ENCODE results near the gene PDXP.

Gene PDXP, protein sequence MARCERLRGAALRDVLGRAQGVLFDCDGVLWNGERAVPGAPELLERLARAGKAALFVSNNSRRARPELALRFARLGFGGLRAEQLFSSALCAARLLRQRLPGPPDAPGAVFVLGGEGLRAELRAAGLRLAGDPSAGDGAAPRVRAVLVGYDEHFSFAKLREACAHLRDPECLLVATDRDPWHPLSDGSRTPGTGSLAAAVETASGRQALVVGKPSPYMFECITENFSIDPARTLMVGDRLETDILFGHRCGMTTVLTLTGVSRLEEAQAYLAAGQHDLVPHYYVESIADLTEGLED

DNA sequence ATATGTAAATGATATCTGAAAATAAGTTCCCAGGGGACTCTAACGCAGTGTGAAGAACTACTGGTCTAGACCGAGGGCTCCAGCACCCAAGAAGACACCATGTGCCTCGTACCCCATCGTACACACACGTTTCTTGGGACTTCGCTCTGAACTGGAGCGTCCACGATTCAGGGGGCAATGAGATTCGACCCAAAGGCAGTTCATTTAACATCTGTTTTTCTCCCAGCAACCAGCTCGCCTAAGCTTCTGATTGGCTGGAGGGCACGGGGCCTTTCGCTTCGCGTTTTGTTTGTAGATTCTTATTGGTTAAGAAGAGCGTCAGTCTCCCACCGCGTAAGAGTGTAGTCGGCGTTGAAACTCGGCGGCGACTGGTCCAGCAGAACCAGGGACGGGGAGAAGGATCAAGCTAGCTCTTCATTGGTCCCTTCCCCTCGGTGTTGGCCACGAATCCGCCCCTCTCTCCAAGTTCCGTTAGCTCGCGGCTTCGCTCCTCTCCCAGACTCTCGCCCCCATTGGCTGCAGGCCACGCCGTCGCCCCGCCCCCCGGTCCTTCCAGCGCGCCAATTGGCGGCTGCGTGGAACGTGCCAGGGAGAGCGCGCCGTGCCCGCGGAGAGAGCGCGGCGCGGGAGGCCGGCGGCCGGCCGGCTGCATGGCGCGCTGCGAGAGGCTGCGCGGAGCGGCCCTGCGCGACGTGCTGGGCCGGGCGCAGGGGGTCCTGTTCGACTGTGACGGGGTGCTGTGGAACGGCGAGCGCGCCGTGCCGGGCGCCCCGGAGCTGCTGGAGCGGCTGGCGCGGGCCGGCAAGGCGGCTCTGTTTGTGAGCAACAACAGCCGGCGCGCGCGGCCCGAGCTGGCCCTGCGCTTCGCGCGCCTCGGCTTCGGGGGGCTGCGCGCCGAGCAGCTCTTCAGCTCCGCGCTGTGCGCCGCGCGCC is at the start of gene PDXP:
Gene PDXP, plus strand, starts transcription at position 591 of the 933 bp plus-strand sequence. Its CDS starts 60 bp downstream, at position 651.
- ChIA-PET POLR2A (interaction anchor here (0.6 to 6.5 kb wide), 33 partner anchors 10 to 1711 kb away, joined by 3 to 85 read pairs (median 5); partner anchors contain the start of genes ANKRD54, C22orf23, EIF3L and GGA1), CTCF (interaction anchor here (0.6 to 7.0 kb wide), 17 partner anchors 10 to 1248 kb away, joined by 3 to 138 read pairs (median 4); partner anchors contain the start of genes GGA1 and LGALS1)
- H3K27ac ChIP-seq (ENCODE audit: extremely low read depth, low read depth, low read length), result peak within 1 kb of the TSS; percentile 90
- H3K36me3 ChIP-seq (ENCODE audit: control insufficient read depth in 2 of 2, insufficient read depth in 1 of 2, low read length in 2 of 2), result peaks cover 0 to 16% of the 10 kb centered on the region in 2 experiments; a peak in 2 of 3 replicates
- peak within 1 kb of the TSS; percentile 85 for H3K4me3 ChIP-seq (ENCODE audit: low read depth, low read length)
- H3K4me1 ChIP-seq (ENCODE audit: control insufficient read depth, insufficient read depth, low read length), result peaks cover 12% of the 10 kb centered on the region
- no peaks in the 10 kb centered on the region for H3K9me3 ChIP-seq (ENCODE audit: control insufficient read depth, insufficient read depth, low read depth, low read length)
- TF ChIP-seq ZSCAN30 (tag by site-specific recombination; IDR thresholded peaks at IDR 0.05) (peak; percentile 30; the same call in 1 of the 2 replicates), ZNF664 (tag by site-specific recombination; IDR thresholded peaks at IDR 0.05) (peak; percentile 36; the same call in 1 of the 2 replicates), ZNF658 (tag by site-specific recombination; IDR thresholded peaks at IDR 0.05) (no peak), ZNF624 (tag by site-specific recombination; IDR thresholded peaks at IDR 0.05) (no peak), ZNF596 (tag by site-specific recombination; IDR thresholded peaks at IDR 0.05) (0 out of 2 replicates have a peak, but pooled peaks have one; percentile 37), ZBTB17 (tag by site-specific recombination; IDR thresholded peaks at IDR 0.05) (no peak), IKZF3 (tag by site-specific recombination; IDR thresholded peaks at IDR 0.05) (0 out of 2 replicates have a peak, but pooled peaks have one; percentile 24), TCF7L2 (IDR thresholded peaks at IDR 0.05; ENCODE audit: borderline replicate concordance, low read depth, low read length) (no peak), ZNF175 (tag by site-specific recombination; IDR thresholded peaks at IDR 0.05) (no peak), ZFP37 (tag by site-specific recombination; IDR thresholded peaks at IDR 0.05) (no peak), YY2 (tag by site-specific recombination; IDR thresholded peaks at IDR 0.05) (no peak), ZNF10 (tag by site-specific recombination; IDR thresholded peaks at IDR 0.05) (no peak), ZNF660 (tag by site-specific recombination; IDR thresholded peaks at IDR 0.05) (peak; percentile 40; the same call in 1 of the 2 replicates), ZXDB (tag by site-specific recombination; IDR thresholded peaks at IDR 0.05) (peak; percentile 51; the same call in 1 of the 2 replicates), BCL11A (tag by site-specific recombination; IDR thresholded peaks at IDR 0.05; ENCODE audit: low read depth) (no peak), ZNF76 (tag by site-specific recombination; IDR thresholded peaks at IDR 0.05; ENCODE audit: borderline replicate concordance, low read depth) (peak; percentile 26; the same call in 1 of the 2 replicates), ZNF214 (tag by site-specific recombination; IDR thresholded peaks at IDR 0.05; ENCODE audit: borderline replicate concordance) (no peak), ZNF174 (tag by site-specific recombination; IDR thresholded peaks at IDR 0.05) (no peak), ZBTB1 (tag by site-specific recombination; IDR thresholded peaks at IDR 0.05) (no peak), ZNF677 (tag by site-specific recombination; IDR thresholded peaks at IDR 0.05) (peak; percentile 54; the same call in 1 of the 2 replicates), ZNF335 (tag by site-specific recombination; conservative IDR thresholded peaks at IDR 0.05) (peak; percentile 84)
- TF ChIP-seq, protein P1, sequence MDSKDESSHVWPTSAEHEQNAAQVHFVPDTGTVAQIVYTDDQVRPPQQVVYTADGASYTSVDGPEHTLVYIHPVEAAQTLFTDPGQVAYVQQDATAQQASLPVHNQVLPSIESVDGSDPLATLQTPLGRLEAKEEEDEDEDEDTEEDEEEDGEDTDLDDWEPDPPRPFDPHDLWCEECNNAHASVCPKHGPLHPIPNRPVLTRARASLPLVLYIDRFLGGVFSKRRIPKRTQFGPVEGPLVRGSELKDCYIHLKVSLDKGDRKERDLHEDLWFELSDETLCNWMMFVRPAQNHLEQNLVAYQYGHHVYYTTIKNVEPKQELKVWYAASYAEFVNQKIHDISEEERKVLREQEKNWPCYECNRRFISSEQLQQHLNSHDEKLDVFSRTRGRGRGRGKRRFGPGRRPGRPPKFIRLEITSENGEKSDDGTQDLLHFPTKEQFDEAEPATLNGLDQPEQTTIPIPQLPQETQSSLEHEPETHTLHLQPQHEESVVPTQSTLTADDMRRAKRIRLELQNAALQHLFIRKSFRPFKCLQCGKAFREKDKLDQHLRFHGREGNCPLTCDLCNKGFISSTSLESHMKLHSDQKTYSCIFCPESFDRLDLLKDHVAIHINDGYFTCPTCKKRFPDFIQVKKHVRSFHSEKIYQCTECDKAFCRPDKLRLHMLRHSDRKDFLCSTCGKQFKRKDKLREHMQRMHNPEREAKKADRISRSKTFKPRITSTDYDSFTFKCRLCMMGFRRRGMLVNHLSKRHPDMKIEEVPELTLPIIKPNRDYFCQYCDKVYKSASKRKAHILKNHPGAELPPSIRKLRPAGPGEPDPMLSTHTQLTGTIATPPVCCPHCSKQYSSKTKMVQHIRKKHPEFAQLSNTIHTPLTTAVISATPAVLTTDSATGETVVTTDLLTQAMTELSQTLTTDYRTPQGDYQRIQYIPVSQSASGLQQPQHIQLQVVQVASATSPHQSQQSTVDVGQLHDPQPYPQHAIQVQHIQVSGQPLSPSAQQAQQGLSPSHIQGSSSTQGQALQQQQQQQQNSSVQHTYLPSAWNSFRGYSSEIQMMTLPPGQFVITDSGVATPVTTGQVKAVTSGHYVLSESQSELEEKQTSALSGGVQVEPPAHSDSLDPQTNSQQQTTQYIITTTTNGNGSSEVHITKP (tag by site-specific recombination; IDR thresholded peaks at IDR 0.05), result peak; percentile 34
- TF ChIP-seq, protein P2, sequence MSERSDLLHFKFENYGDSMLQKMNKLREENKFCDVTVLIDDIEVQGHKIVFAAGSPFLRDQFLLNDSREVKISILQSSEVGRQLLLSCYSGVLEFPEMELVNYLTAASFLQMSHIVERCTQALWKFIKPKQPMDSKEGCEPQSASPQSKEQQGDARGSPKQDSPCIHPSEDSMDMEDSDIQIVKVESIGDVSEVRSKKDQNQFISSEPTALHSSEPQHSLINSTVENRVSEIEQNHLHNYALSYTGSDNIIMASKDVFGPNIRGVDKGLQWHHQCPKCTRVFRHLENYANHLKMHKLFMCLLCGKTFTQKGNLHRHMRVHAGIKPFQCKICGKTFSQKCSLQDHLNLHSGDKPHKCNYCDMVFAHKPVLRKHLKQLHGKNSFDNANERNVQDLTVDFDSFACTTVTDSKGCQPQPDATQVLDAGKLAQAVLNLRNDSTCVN (tag by site-specific recombination; optimal IDR thresholded peaks at IDR 0.05), result peak; percentile 23
- TF ChIP-seq, protein P3, sequence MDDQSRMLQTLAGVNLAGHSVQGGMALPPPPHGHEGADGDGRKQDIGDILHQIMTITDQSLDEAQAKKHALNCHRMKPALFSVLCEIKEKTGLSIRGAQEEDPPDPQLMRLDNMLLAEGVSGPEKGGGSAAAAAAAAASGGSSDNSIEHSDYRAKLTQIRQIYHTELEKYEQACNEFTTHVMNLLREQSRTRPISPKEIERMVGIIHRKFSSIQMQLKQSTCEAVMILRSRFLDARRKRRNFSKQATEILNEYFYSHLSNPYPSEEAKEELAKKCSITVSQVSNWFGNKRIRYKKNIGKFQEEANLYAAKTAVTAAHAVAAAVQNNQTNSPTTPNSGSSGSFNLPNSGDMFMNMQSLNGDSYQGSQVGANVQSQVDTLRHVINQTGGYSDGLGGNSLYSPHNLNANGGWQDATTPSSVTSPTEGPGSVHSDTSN (CRISPR knock-in tag; IDR thresholded peaks at IDR 0.05), result peak; percentile 81
- TF ChIP-seq, protein P4, sequence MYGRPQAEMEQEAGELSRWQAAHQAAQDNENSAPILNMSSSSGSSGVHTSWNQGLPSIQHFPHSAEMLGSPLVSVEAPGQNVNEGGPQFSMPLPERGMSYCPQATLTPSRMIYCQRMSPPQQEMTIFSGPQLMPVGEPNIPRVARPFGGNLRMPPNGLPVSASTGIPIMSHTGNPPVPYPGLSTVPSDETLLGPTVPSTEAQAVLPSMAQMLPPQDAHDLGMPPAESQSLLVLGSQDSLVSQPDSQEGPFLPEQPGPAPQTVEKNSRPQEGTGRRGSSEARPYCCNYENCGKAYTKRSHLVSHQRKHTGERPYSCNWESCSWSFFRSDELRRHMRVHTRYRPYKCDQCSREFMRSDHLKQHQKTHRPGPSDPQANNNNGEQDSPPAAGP (tag by site-specific recombination; IDR thresholded peaks at IDR 0.05), result no peak
- TF ChIP-seq, protein P5, sequence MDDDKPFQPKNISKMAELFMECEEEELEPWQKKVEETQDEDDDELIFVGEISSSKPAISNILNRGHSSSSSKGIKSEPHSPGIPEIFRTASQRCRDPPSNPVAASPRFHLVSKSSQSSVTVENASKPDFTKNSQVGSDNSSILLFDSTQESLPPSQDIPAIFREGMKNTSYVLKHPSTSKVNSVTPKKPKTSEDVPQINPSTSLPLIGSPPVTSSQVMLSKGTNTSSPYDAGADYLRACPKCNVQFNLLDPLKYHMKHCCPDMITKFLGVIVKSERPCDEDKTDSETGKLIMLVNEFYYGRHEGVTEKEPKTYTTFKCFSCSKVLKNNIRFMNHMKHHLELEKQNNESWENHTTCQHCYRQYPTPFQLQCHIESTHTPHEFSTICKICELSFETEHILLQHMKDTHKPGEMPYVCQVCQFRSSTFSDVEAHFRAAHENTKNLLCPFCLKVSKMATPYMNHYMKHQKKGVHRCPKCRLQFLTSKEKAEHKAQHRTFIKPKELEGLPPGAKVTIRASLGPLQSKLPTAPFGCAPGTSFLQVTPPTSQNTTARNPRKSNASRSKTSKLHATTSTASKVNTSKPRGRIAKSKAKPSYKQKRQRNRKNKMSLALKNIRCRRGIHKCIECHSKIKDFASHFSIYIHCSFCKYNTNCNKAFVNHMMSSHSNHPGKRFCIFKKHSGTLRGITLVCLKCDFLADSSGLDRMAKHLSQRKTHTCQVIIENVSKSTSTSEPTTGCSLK (tag by site-specific recombination; IDR thresholded peaks at IDR 0.05), result no peak

All from HEK293 (cell line).